Keratinocyte (primary cell): Measurements from ENCODE around the gene TEX12. TPM values are rescaled to one million over a fixed set of nuclear protein-coding genes. Genes with fewer than 3 reads are reported as not detected.

Source experiments
- DNase-seq: peaks from one replicate; pipeline ENCODE4 v3.0.0-alpha.2; 2011; ENCODE audit warnings: low read depth, missing footprints, low spot score
- FAIRE-seq: peaks from 2 replicates; lab custom pipeline; 2011; peaks lifted over from hg19 to GRCh38; lab: Jason Lieb, UNC
- H2AFZ ChIP-seq: 2 replicates; pipeline ENCODE4 v1.6.0; 2012; ENCODE audit warnings: low read length, control low read depth, inconsistent platforms; ENCODE audit not compliant: control insufficient read depth
- H3K27ac ChIP-seq: 2 replicates; pipeline ENCODE4 v1.5.1; 2011; ENCODE audit warnings: low read length; ENCODE audit not compliant: control insufficient read depth, insufficient read depth
- H3K27me3 ChIP-seq: 3 replicates; pipeline ENCODE4 v1.6.0; 2011; ENCODE audit warnings: low read length; ENCODE audit not compliant: control insufficient read depth, insufficient read depth; ENCODE audit errors: extremely low read depth
- H3K36me3 ChIP-seq, 2 experiments: 2 replicates in 1 of 2; 3 replicates in 1 of 2; pipeline ENCODE4 v1.5.1; 2011; ENCODE audit warnings: low read length in 2 of 2, mild to moderate bottlenecking in 1 of 2; ENCODE audit not compliant: control insufficient read depth in 2 of 2, insufficient read depth in 2 of 2; ENCODE audit errors: extremely low read depth in 1 of 2
- H3K4me1 ChIP-seq: 3 replicates; pipeline ENCODE4 v1.5.1; 2011; ENCODE audit warnings: low read length; ENCODE audit not compliant: control insufficient read depth, insufficient read depth; ENCODE audit errors: extremely low read depth
- H3K4me2 ChIP-seq: 3 replicates; pipeline ENCODE4 v1.6.0; 2011; ENCODE audit warnings: low read depth, low read length; ENCODE audit not compliant: control insufficient read depth, insufficient read depth; ENCODE audit errors: extremely low read depth
- H3K4me3 ChIP-seq, 3 experiments: fragments of 200-600 bp in 1 of 3; sonication (generic) in 1 of 3; 2 replicates in 2 of 3; 3 replicates in 1 of 3; pipeline ENCODE4 v1.5.1; 2011 to 2016; ENCODE audit warnings: low read length in 3 of 3, mild to moderate bottlenecking in 3 of 3, control low read depth in 2 of 3, inconsistent platforms in 1 of 3, low read depth in 1 of 3, mixed read lengths in 1 of 3, mixed run types in 1 of 3, moderate library complexity in 1 of 3; ENCODE audit not compliant: control insufficient read depth in 2 of 3, insufficient read depth in 2 of 3; ENCODE audit errors: extremely low read depth in 1 of 3
- H3K79me2 ChIP-seq: 2 replicates; pipeline ENCODE4 v1.6.0; 2012; ENCODE audit warnings: low read length; ENCODE audit not compliant: control insufficient read depth, insufficient read depth
- H3K9ac ChIP-seq: 3 replicates; pipeline ENCODE4 v1.6.0; 2011; ENCODE audit warnings: low read length; ENCODE audit not compliant: control insufficient read depth, insufficient read depth; ENCODE audit errors: extremely low read depth
- H3K9me1 ChIP-seq: 3 replicates; pipeline ENCODE4 v1.6.0; 2011; ENCODE audit warnings: low read length; ENCODE audit not compliant: control insufficient read depth, insufficient read depth; ENCODE audit errors: extremely low read depth
- H3K9me3 ChIP-seq: 2 replicates; pipeline ENCODE4 v1.5.1; 2012; ENCODE audit warnings: low read depth, low read length; ENCODE audit not compliant: control insufficient read depth
- H4K20me1 ChIP-seq: 3 replicates; pipeline ENCODE4 v1.6.0; 2011; ENCODE audit warnings: low read length; ENCODE audit not compliant: control insufficient read depth, insufficient read depth; ENCODE audit errors: extremely low read depth
- CTCF ChIP-seq, 3 experiments: IDR thresholded peaks in 1 of 3; conservative IDR thresholded peaks in 1 of 3; optimal IDR thresholded peaks in 1 of 3; 2 replicates in 2 of 3; 3 replicates in 1 of 3; pipeline versions ENCODE3 to v1.5.1; 2011; ENCODE audit warnings: low read length in 3 of 3, mild to moderate bottlenecking in 3 of 3, moderate library complexity in 2 of 3, control low read depth in 1 of 3, inconsistent platforms in 1 of 3; ENCODE audit not compliant: insufficient read depth in 2 of 3; ENCODE audit errors: extremely low read depth in 1 of 3
- EZH2 ChIP-seq: IDR thresholded peaks from one replicate; pipeline ENCODE4 v1.6.1; 2012; ENCODE audit warnings: inconsistent platforms, mild to moderate bottlenecking, low read length, moderate library complexity
- dilution Hi-C: fragments of 300-500 bp; cut with MboI; formaldehyde crosslinking; loops from one replicate; pipeline ENCODE4 v1.7.0; 2020; ENCODE audit warnings: low sequenced_read_pairs; ENCODE audit not compliant: extremely low pct_ligation_motif_present
- polyA plus RNA-seq, 5 experiments: library from polyadenylated mRNA; depleted of rRNA in 3 of 5; stranded (reverse) in 3 of 5; stranded (forward) in 1 of 5; unstranded in 1 of 5; fragments of >200 nt; gene quantifications; 1 replicate in 1 of 5; 2 replicates in 3 of 5; 3 replicates in 1 of 5; pipeline versions ENCODE4 v1.2.1 to v1.2.3, GENCODE V29; 2011 to 2012; ENCODE audit warnings: missing spikeins in 2 of 5, low read depth in 1 of 5, low replicate concordance in 1 of 5

TEX12 gene
- polyA plus RNA-seq, 1 donor (not counting 4 experiments of a cell fraction or from before 2014, with no cell fraction given): not detected

GRCh38 chr11:112213753-112214152 lies 46.6 kb downstream of the TEX12 start:
- dilution Hi-C loops: no loop called here
- no peak for DNase-seq
- Histone ChIP-seq H3K27ac (no peak overlapping the region), H3K4me3 (no peak overlapping the region), H4K20me1 (no peaks in the 10 kb centered on the region), H3K4me1 (peaks cover 20% of the 10 kb centered on the region), H3K9me1 (no peaks in the 10 kb centered on the region), H2AFZ (no peak overlapping the region), H3K4me2 (no peak overlapping the region), H3K36me3 (no peaks in the 10 kb centered on the region), H3K79me2 (no peaks in the 10 kb centered on the region), H3K9me3 (no peaks in the 10 kb centered on the region), H3K27me3 (no peaks in the 10 kb centered on the region), H3K9ac (no peak overlapping the region)
- FAIRE-seq: no peak
- TF ChIP-seq CTCF (optimal IDR thresholded peaks at IDR 0.05 in 1 of 3, IDR thresholded peaks at IDR 0.05 in 1 of 3, conservative IDR thresholded peaks at IDR 0.05 in 1 of 3; ENCODE audit: extremely low read depth in 1 of 3, insufficient read depth in 2 of 3, low read length in 3 of 3) (no peak), EZH2 (no peak)

GRCh38 chr11:112215621-112216020 lies 48.4 kb downstream of the TEX12 start:
- Histone ChIP-seq H3K4me1 (peaks cover 20% of the 10 kb centered on the region), H2AFZ (no peak overlapping the region), H3K27ac (no peak overlapping the region), H3K79me2 (no peaks in the 10 kb centered on the region), H3K9me1 (no peaks in the 10 kb centered on the region), H3K36me3 (no peaks in the 10 kb centered on the region), H3K27me3 (no peaks in the 10 kb centered on the region), H3K9me3 (no peaks in the 10 kb centered on the region), H3K4me3 (no peak overlapping the region), H3K4me2 (no peak overlapping the region), H3K9ac (no peak overlapping the region), H4K20me1 (no peaks in the 10 kb centered on the region)
- no peak for TF ChIP-seq CTCF (optimal IDR thresholded peaks at IDR 0.05 in 1 of 3, IDR thresholded peaks at IDR 0.05 in 1 of 3, conservative IDR thresholded peaks at IDR 0.05 in 1 of 3; ENCODE audit: extremely low read depth in 1 of 3, insufficient read depth in 2 of 3, low read length in 3 of 3)
- no peak for TF ChIP-seq EZH2
- FAIRE-seq (no peak), DNase-seq (no peak)
- dilution Hi-C loops: no loop called here
